SK-N-SH treated with all-trans-retinoic acid at 6 μM for 48 hours (cell line): ENCODE results near the gene IL15RA.

Experiments
- ATAC-seq: fragments of 200-7000 bp; cut with Tn5 transposase; 3 replicates; pipeline ENCODE4 v1.9.1; 2020; ENCODE audit warnings: mild to moderate bottlenecking, moderate library complexity
- ARNTL ChIP-seq: fragments of 450-650 bp; formaldehyde crosslinking; IDR thresholded peaks from 2 replicates; pipeline ENCODE4 v1.5.0; 2020; ENCODE audit warnings: low read depth, mild to moderate bottlenecking, moderate library complexity, borderline replicate concordance
- BACH2 ChIP-seq: fragments of 250-450 bp; sonication (Bioruptor Pico); IDR thresholded peaks from 2 replicates; pipeline ENCODE4 v1.9.0; 2021; ENCODE audit warnings: mild to moderate bottlenecking, borderline replicate concordance
- CSDC2 ChIP-seq: fragments of 250-450 bp; sonication (Bioruptor Pico); IDR thresholded peaks from 2 replicates; pipeline ENCODE4 v1.5.0; 2020; ENCODE audit warnings: mild to moderate bottlenecking, moderate library complexity
- CSRNP3 ChIP-seq: fragments of 250-450 bp; sonication (Bioruptor Pico); IDR thresholded peaks from 2 replicates; pipeline ENCODE4 v1.5.1; 2021; ENCODE audit warnings: mild to moderate bottlenecking, moderate library complexity
- ESRRG ChIP-seq: fragments of 250-450 bp; sonication (Bioruptor Pico); IDR thresholded peaks from 2 replicates; pipeline ENCODE4 v1.6.1; 2021; ENCODE audit warnings: mild to moderate bottlenecking
- GLIS3 ChIP-seq: fragments of 250-450 bp; sonication (Bioruptor Pico); IDR thresholded peaks from 2 replicates; pipeline ENCODE4 v1.5.0; 2020; ENCODE audit warnings: mild to moderate bottlenecking, moderate library complexity
- ISL1 ChIP-seq: fragments of 250-450 bp; sonication (Bioruptor Pico); IDR thresholded peaks from 2 replicates; pipeline ENCODE4 v2.1.2; 2022; ENCODE audit warnings: mild to moderate bottlenecking, moderate library complexity
- OSR1 ChIP-seq: fragments of 250-450 bp; sonication (Bioruptor Pico); IDR thresholded peaks from 2 replicates; pipeline ENCODE4 v1.8.0; 2022; ENCODE audit warnings: moderate library complexity, mild to moderate bottlenecking, inconsistent platforms
- PPARA ChIP-seq: fragments of 250-450 bp; sonication (Bioruptor Pico); IDR thresholded peaks from 2 replicates; pipeline ENCODE4 v1.5.0; 2020; ENCODE audit warnings: mild to moderate bottlenecking, borderline replicate concordance
- RARB ChIP-seq: fragments of 250-450 bp; sonication (Bioruptor Pico); IDR thresholded peaks from 2 replicates; pipeline ENCODE4 v1.8.0; 2021; ENCODE audit warnings: mild to moderate bottlenecking, moderate library complexity
- SNAI2 ChIP-seq: fragments of 250-450 bp; sonication (Bioruptor Pico); IDR thresholded peaks from 2 replicates; pipeline ENCODE4 v1.5.0; 2020; ENCODE audit warnings: mild to moderate bottlenecking, moderate library complexity
- TCF4 ChIP-seq: fragments of 250-450 bp; sonication (Bioruptor Pico); IDR thresholded peaks from 2 replicates; pipeline ENCODE4 v1.8.0; 2021; ENCODE audit warnings: mild to moderate bottlenecking, moderate library complexity, borderline replicate concordance
- TOX ChIP-seq: fragments of 250-450 bp; sonication (Bioruptor Pico); IDR thresholded peaks from 2 replicates; pipeline ENCODE4 v1.8.0; 2021; ENCODE audit warnings: mild to moderate bottlenecking, moderate library complexity, borderline replicate concordance
- ZC3H10 ChIP-seq: fragments of 250-450 bp; sonication (Bioruptor Pico); IDR thresholded peaks from 2 replicates; pipeline ENCODE4 v1.5.1; 2021; ENCODE audit warnings: mild to moderate bottlenecking, moderate library complexity
- ZFP3 ChIP-seq: fragments of 250-450 bp; sonication (Bioruptor Pico); IDR thresholded peaks from 2 replicates; pipeline ENCODE4 v1.5.0; 2020; ENCODE audit warnings: mild to moderate bottlenecking, moderate library complexity
- ZFP30 ChIP-seq: fragments of 450-650 bp; formaldehyde crosslinking; IDR thresholded peaks from 2 replicates; pipeline ENCODE4 v1.5.0; 2022; ENCODE audit warnings: mild to moderate bottlenecking, moderate library complexity
- ZNF70 ChIP-seq: fragments of 450-650 bp; formaldehyde crosslinking; IDR thresholded peaks from 2 replicates; pipeline ENCODE4 v1.5.0; 2020; ENCODE audit warnings: mild to moderate bottlenecking, moderate library complexity
- ZNF8 ChIP-seq: fragments of 450-650 bp; formaldehyde crosslinking; IDR thresholded peaks from 2 replicates; pipeline ENCODE4 v1.5.0; 2020; ENCODE audit warnings: mild to moderate bottlenecking, moderate library complexity
- TF ChIP-seq, protein P1 (sequence below): fragments of 250-450 bp; sonication (Bioruptor Pico); IDR thresholded peaks from 2 replicates; pipeline ENCODE4 v1.5.1; 2020; ENCODE audit warnings: low read depth, mild to moderate bottlenecking, moderate library complexity
- TF ChIP-seq, protein P2 (sequence below): fragments of 250-450 bp; sonication (Bioruptor Pico); IDR thresholded peaks from 2 replicates; pipeline ENCODE4 v1.5.0; 2020; ENCODE audit warnings: mild to moderate bottlenecking, moderate library complexity
- TF ChIP-seq, protein P3 (sequence below): fragments of 250-450 bp; sonication (Bioruptor Pico); IDR thresholded peaks from 2 replicates; pipeline ENCODE4 v1.8.0; 2021; ENCODE audit warnings: low read depth, mild to moderate bottlenecking, moderate library complexity, borderline replicate concordance
- TF ChIP-seq, protein P4 (sequence below): fragments of 250-450 bp; sonication (Bioruptor Pico); IDR thresholded peaks from 2 replicates; pipeline ENCODE4 v1.8.0; 2020; ENCODE audit warnings: mild to moderate bottlenecking, moderate library complexity, borderline replicate concordance

The IL15RA gene

DNA sequence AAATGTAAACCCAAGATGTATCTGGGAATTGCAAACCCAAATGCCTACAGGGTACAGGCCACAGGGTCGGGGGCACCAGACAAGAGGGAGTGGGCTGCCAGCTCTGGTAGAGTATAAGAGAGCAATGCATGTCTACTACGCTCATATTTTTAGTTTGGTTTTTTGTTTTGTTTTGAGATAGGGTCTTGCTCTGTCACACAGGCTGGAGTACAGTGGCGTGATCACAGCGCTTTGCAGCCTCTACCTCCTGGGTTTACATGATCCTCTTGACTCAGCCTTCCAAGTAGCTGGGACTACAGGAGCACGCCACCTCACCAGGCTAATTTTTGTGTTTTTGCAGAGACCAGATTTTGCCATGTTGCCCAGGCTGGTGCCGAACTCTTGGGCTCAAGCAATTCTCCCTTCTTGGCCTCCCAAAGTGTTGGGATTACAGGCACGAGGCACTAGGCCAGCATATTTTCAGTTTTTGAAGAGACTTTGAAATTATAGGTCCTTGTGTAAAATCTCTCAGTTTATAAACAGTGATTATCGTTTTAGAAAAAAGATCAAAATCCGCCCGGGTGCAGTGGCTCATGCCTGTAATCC, 11.1 kb upstream of the IL15RA start:
- TF ChIP-seq GLIS3 (CRISPR knock-in tag) (no peak), PPARA (no peak), ESRRG (CRISPR knock-in tag) (no peak), ZC3H10 (CRISPR knock-in tag) (no peak), TCF4 (no peak), CSRNP3 (no peak), TOX (CRISPR knock-in tag) (no peak), ISL1 (CRISPR knock-in tag) (no peak), ZFP30 (no peak), CSDC2 (CRISPR knock-in tag) (no peak), BACH2 (CRISPR knock-in tag) (no peak), ZFP3 (no peak), ZNF8 (no peak), ARNTL (no peak)
- TF ChIP-seq, protein P1, sequence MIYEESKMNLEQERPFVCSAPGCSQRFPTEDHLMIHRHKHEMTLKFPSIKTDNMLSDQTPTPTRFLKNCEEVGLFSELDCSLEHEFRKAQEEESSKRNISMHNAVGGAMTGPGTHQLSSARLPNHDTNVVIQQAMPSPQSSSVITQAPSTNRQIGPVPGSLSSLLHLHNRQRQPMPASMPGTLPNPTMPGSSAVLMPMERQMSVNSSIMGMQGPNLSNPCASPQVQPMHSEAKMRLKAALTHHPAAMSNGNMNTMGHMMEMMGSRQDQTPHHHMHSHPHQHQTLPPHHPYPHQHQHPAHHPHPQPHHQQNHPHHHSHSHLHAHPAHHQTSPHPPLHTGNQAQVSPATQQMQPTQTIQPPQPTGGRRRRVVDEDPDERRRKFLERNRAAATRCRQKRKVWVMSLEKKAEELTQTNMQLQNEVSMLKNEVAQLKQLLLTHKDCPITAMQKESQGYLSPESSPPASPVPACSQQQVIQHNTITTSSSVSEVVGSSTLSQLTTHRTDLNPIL (CRISPR knock-in tag): no peak
- TF ChIP-seq, protein P2, sequence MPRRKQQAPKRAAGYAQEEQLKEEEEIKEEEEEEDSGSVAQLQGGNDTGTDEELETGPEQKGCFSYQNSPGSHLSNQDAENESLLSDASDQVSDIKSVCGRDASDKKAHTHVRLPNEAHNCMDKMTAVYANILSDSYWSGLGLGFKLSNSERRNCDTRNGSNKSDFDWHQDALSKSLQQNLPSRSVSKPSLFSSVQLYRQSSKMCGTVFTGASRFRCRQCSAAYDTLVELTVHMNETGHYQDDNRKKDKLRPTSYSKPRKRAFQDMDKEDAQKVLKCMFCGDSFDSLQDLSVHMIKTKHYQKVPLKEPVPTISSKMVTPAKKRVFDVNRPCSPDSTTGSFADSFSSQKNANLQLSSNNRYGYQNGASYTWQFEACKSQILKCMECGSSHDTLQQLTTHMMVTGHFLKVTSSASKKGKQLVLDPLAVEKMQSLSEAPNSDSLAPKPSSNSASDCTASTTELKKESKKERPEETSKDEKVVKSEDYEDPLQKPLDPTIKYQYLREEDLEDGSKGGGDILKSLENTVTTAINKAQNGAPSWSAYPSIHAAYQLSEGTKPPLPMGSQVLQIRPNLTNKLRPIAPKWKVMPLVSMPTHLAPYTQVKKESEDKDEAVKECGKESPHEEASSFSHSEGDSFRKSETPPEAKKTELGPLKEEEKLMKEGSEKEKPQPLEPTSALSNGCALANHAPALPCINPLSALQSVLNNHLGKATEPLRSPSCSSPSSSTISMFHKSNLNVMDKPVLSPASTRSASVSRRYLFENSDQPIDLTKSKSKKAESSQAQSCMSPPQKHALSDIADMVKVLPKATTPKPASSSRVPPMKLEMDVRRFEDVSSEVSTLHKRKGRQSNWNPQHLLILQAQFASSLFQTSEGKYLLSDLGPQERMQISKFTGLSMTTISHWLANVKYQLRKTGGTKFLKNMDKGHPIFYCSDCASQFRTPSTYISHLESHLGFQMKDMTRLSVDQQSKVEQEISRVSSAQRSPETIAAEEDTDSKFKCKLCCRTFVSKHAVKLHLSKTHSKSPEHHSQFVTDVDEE (CRISPR knock-in tag): no peak
- TF ChIP-seq, protein P3, sequence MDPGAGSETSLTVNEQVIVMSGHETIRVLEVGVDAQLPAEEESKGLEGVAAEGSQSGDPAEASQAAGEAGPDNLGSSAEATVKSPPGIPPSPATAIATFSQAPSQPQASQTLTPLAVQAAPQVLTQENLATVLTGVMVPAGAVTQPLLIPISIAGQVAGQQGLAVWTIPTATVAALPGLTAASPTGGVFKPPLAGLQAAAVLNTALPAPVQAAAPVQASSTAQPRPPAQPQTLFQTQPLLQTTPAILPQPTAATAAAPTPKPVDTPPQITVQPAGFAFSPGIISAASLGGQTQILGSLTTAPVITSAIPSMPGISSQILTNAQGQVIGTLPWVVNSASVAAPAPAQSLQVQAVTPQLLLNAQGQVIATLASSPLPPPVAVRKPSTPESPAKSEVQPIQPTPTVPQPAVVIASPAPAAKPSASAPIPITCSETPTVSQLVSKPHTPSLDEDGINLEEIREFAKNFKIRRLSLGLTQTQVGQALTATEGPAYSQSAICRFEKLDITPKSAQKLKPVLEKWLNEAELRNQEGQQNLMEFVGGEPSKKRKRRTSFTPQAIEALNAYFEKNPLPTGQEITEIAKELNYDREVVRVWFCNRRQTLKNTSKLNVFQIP (CRISPR knock-in tag): no peak
- TF ChIP-seq, protein P4, sequence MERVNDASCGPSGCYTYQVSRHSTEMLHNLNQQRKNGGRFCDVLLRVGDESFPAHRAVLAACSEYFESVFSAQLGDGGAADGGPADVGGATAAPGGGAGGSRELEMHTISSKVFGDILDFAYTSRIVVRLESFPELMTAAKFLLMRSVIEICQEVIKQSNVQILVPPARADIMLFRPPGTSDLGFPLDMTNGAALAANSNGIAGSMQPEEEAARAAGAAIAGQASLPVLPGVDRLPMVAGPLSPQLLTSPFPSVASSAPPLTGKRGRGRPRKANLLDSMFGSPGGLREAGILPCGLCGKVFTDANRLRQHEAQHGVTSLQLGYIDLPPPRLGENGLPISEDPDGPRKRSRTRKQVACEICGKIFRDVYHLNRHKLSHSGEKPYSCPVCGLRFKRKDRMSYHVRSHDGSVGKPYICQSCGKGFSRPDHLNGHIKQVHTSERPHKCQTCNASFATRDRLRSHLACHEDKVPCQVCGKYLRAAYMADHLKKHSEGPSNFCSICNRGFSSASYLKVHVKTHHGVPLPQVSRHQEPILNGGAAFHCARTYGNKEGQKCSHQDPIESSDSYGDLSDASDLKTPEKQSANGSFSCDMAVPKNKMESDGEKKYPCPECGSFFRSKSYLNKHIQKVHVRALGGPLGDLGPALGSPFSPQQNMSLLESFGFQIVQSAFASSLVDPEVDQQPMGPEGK (CRISPR knock-in tag): no peak
- ATAC-seq: no peak

- no peak for TF ChIP-seq ARNTL
- TF ChIP-seq CSRNP3: no peak
- TF ChIP-seq ISL1 (CRISPR knock-in tag): no peak
- TF ChIP-seq ZNF70 (CRISPR knock-in tag): no peak
- TF ChIP-seq SNAI2: no peak
- no peak for TF ChIP-seq ZFP3
- TF ChIP-seq RARB (CRISPR knock-in tag): no peak
- TF ChIP-seq, protein P4 (CRISPR knock-in tag): no peak
- no peak for TF ChIP-seq GLIS3 (CRISPR knock-in tag)
- TF ChIP-seq OSR1 (CRISPR knock-in tag): no peak
- TF ChIP-seq, protein P3 (CRISPR knock-in tag): no peak
- TF ChIP-seq, protein P2 (CRISPR knock-in tag): no peak
- no peak for TF ChIP-seq ESRRG (CRISPR knock-in tag)
- TF ChIP-seq ZFP30: no peak
- no peak for TF ChIP-seq PPARA
- ATAC-seq: no peak
These were observed 10.4 kb upstream of the IL15RA start for GRCh38 chr10:5987747-5988146.
